ENCODE measurements around the gene RNF41. TPM values are rescaled to one million over a fixed set of nuclear protein-coding genes. Genes with fewer than 3 reads are reported as not detected.

Gene RNF41
- total RNA-seq, 1 donor, result 131 TPM

DNA sequence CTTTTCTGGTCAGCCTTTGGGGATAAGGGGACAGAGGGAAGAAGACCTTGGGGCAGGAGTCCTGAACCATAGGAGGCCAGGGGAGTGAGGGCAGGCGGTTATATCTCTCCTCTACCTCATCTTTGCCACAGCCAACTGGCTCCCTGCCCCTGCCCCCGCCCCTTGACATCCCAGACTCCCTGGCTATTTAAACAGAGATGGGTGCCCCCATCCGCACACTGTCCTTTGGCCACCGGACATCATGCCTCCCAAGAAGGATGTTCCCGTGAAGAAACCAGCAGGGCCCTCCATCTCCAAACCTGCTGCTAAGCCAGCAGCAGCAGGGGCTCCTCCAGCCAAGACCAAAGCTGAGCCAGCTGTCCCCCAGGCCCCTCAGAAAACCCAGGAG, 68.0 kb downstream of the RNF41 start:
- DNase-seq (ENCODE audit: low read depth), result no peak

DNA sequence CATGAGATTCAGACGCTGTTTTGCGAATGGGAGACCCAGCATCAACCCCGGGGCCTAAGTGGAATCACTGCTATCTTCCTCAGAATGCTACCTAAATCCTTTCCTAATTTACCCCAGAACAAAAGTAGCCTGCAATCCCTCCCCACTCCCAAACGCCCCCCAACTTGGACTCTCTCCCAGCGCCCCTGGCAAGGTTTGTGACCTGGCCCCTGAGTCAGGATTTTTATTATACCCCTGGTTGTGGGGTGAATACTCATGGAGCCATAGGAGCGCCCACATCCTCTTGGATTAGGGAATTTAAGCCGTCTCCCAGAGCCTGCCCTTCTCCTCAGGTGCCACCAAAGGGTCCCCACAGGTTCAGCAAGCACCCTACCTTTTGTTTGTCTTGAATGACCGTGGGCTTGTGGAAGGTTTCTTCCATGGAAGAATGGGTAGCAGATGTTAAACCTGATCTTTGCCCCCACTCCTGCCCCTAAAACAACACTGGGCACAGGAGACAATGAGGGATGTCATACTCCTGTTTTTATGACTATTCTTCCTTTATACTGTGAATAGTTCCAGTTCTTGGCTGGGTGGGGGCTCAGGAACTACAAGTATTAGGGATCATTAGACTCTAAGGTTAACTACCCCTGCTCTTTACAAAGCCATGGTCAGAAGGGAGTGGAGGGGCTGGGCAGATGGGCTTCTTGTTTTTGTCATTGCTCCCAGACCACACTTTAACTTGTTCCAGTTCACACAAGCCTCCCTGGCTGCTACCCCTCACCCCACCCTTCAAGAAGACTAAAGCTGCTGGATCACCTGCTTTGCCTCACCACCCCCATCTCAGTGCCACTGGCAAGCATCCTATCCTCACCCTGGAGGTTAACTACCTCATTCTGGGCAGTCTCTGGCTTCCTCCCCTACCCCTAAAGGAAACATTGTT, 68.7 kb downstream of the RNF41 start:
- peak overlapping the region; percentile 80 for H3K4me3 ChIP-seq (ENCODE audit: low read depth, low read length)
- DNase-seq (ENCODE audit: low read depth), result no peak

More for the DNA sequence above, 68.0 kb downstream of the RNF41 start:
- H3K4me3 ChIP-seq (ENCODE audit: low read depth, low read length), result no peak overlapping the region
- TF ChIP-seq, protein P1, sequence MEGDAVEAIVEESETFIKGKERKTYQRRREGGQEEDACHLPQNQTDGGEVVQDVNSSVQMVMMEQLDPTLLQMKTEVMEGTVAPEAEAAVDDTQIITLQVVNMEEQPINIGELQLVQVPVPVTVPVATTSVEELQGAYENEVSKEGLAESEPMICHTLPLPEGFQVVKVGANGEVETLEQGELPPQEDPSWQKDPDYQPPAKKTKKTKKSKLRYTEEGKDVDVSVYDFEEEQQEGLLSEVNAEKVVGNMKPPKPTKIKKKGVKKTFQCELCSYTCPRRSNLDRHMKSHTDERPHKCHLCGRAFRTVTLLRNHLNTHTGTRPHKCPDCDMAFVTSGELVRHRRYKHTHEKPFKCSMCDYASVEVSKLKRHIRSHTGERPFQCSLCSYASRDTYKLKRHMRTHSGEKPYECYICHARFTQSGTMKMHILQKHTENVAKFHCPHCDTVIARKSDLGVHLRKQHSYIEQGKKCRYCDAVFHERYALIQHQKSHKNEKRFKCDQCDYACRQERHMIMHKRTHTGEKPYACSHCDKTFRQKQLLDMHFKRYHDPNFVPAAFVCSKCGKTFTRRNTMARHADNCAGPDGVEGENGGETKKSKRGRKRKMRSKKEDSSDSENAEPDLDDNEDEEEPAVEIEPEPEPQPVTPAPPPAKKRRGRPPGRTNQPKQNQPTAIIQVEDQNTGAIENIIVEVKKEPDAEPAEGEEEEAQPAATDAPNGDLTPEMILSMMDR (IDR thresholded peaks at IDR 0.05; ENCODE audit: insufficient read depth, low read depth, low read length), result no peak

More for the DNA sequence above, 68.7 kb downstream of the RNF41 start:
- TF ChIP-seq, protein P1 (IDR thresholded peaks at IDR 0.05; ENCODE audit: insufficient read depth, low read depth, low read length), result no peak

Other genes with a start within 250 kb of the RNF41 start
- gene RAB5B, start 247.8 kb downstream of the RNF41 start, total RNA-seq, result 70.9 and 111 TPM in 2 replicates
- 13.5 and 17.3 TPM in 2 replicates for gene SUOX, start 224.6 kb downstream of the RNF41 start, total RNA-seq
- gene IKZF4, start 200.9 kb downstream of the RNF41 start, total RNA-seq, result 1.3 and 3.5 TPM in 2 replicates
- gene RPS26, start 180.0 kb downstream of the RNF41 start, total RNA-seq, result 197 and 313 TPM in 2 replicates
- 0.32 and 1.7 TPM in 2 replicates for gene ERBB3, start 141.8 kb downstream of the RNF41 start, total RNA-seq
- gene PA2G4, start 117.4 kb downstream of the RNF41 start, total RNA-seq, result 119 and 158 TPM in 2 replicates
- gene RPL41, start 105.3 kb downstream of the RNF41 start, total RNA-seq, result 1,700 and 3,242 TPM in 2 replicates
- 3.9 and 4.3 TPM in 2 replicates for gene ZC3H10, start 103.7 kb downstream of the RNF41 start, total RNA-seq
- gene ESYT1, start 93.7 kb downstream of the RNF41 start, total RNA-seq, result 300 and 327 TPM in 2 replicates
- 68.2 and 70.9 TPM in 2 replicates for gene MYL6B, start 69.3 kb downstream of the RNF41 start, total RNA-seq
- gene MYL6, start 63.6 kb downstream of the RNF41 start, total RNA-seq, result 2,015 and 2,412 TPM in 2 replicates
- gene SMARCC2, start 32.4 kb downstream of the RNF41 start, total RNA-seq, result 44.8 and 67.8 TPM in 2 replicates
- gene NABP2, start 2.4 kb upstream of the RNF41 start, total RNA-seq, result 23.3 and 28.0 TPM in 2 replicates
- gene SLC39A5, start 8.1 kb upstream of the RNF41 start, total RNA-seq, result not detected in 2 replicates
- gene ANKRD52, start 36.5 kb upstream of the RNF41 start, total RNA-seq, result 22.2 and 25.9 TPM in 2 replicates
- 9.0 and 12.5 TPM in 2 replicates for gene COQ10A, start 45.0 kb upstream of the RNF41 start, total RNA-seq
- 150 and 153 TPM in 2 replicates for gene CS, start 78.4 kb upstream of the RNF41 start, total RNA-seq
- 94.7 and 113 TPM in 2 replicates for gene CNPY2, start 94.1 kb upstream of the RNF41 start, total RNA-seq
- gene PAN2, start 112.1 kb upstream of the RNF41 start, total RNA-seq, result 13.0 and 14.8 TPM in 2 replicates
- gene IL23A, start 117.0 kb upstream of the RNF41 start, total RNA-seq, result 0.32 TPM in 1 of 2 replicates, not detected in the other
- gene STAT2, start 138.2 kb upstream of the RNF41 start, total RNA-seq, result 232 and 296 TPM in 2 replicates
- gene APOF, start 140.9 kb upstream of the RNF41 start, total RNA-seq, result not detected in 2 replicates
- gene TIMELESS, start 227.5 kb upstream of the RNF41 start, total RNA-seq, result 7.1 and 7.8 TPM in 2 replicates
- gene MIP, start 232.7 kb upstream of the RNF41 start, total RNA-seq, result not detected in 2 replicates
- 2.3 and 3.0 TPM in 2 replicates for gene SPRYD4, start 246.7 kb upstream of the RNF41 start, total RNA-seq